Kidney (tissue), 14 donors: ENCODE data around the gene SEMA5A. TPM values are rescaled to one million over a fixed set of nuclear protein-coding genes. Genes with fewer than 3 reads are reported as not detected.

Experiments used
- DNase-seq, 5 donors: peaks; one replicate each; pipeline ENCODE4 v3.0.0-alpha.2; 2013 to 2020
- FAIRE-seq: peaks from 2 replicates; lab custom pipeline; 2012; peaks lifted over from hg19 to GRCh38; lab: Jason Lieb, UNC
- H3K27ac ChIP-seq, 2 donors: one replicate each; pipeline ENCODE4 v1.7.0; 2013; ENCODE audit warnings: low read depth in 2 of 2, low read length in 2 of 2, inconsistent platforms in 1 of 2
- H3K27me3 ChIP-seq: one replicate; pipeline ENCODE4 v1.7.1; 2013; ENCODE audit warnings: low read length, inconsistent platforms; ENCODE audit not compliant: control insufficient read depth, insufficient read depth
- H3K36me3 ChIP-seq, 3 donors: one replicate each; pipeline versions ENCODE4 v1.7.0 to v1.7.1; 2013; ENCODE audit warnings: low read length in 3 of 3, control low read depth in 1 of 3, inconsistent platforms in 1 of 3; ENCODE audit not compliant: insufficient read depth in 3 of 3, control insufficient read depth in 2 of 3
- H3K4me1 ChIP-seq, 3 donors: one replicate each; pipeline versions ENCODE4 v1.7.0 to v1.7.1; 2013; ENCODE audit warnings: low read length in 3 of 3, inconsistent platforms in 1 of 3, low read depth in 1 of 3; ENCODE audit not compliant: control insufficient read depth in 2 of 3, insufficient read depth in 2 of 3
- H3K4me3 ChIP-seq, 3 donors: one replicate each; pipeline versions ENCODE4 v1.7.0 to v1.8.1; 2013; ENCODE audit warnings: low read length in 3 of 3, control low read depth in 1 of 3, inconsistent platforms in 1 of 3
- H3K9ac ChIP-seq, 3 donors: one replicate each; pipeline versions ENCODE4 v1.7.0 to v1.7.1; 2013; ENCODE audit warnings: low read length in 3 of 3, control low read depth in 1 of 3, inconsistent platforms in 1 of 3
- H3K9me3 ChIP-seq, 3 donors: one replicate each; pipeline versions ENCODE4 v1.7.0 to v1.7.1; 2013; ENCODE audit warnings: low read length in 3 of 3, control low read depth in 1 of 3, inconsistent platforms in 1 of 3; ENCODE audit not compliant: control insufficient read depth in 2 of 3, insufficient read depth in 1 of 3
- CTCF ChIP-seq: IDR thresholded peaks from 3 replicates; pipeline ENCODE4 v1.5.1; 2012; ENCODE audit warnings: mild to moderate bottlenecking, moderate library complexity, borderline replicate concordance; ENCODE audit not compliant: insufficient read depth; ENCODE audit errors: extremely low read depth
- intact Hi-C: fragments of 100-400 bp; cut with DNase I; formaldehyde crosslinking; loops from one replicate; pipeline ENCODE4 v1.11.1; 2022
- polyA plus RNA-seq: library from polyadenylated mRNA; stranded (reverse); fragments of 350-450 nt; fragmentation: Illumina TruSeq; extraction: RNeasy Lipid Tissue Mini Kit (QIAGEN cat#74804); gene quantifications from one replicate; pipeline ENCODE4 v1.2.3, GENCODE V29; 2014; ENCODE audit warnings: low read depth, low replicate concordance; ENCODE audit not compliant: insufficient read depth
- total RNA-seq: library from RNA; stranded (reverse); fragmentation: NEBNext Ultra II Directional; extraction: Animal tissue kit (Norgen Biotek cat#: 25700); gene quantifications from one replicate; pipeline ENCODE4 v1.2.1, GENCODE V29; 2021
- donor health status: control.
- donor health status: control.
- donor health status: control.
- donor health status: control.
- donor health status: control.
- donor health status: DM: yes; HTN: yes; CAD: no.
- donor health status: Normal renal cell carcinoma (clear cell type).

The SEMA5A gene
- total and polyA plus RNA-seq, 2 donors from 2014 or later: 7.9 to 23.3 TPM

GRCh38 chr5:9447691-9448090 lies 98.2 kb downstream of the SEMA5A start:
- TF ChIP-seq CTCF: no peak
- DNase-seq: no peak
- intact Hi-C loops: no loop called here

GRCh38 chr5:9445826-9446388 lies 100.0 kb downstream of the SEMA5A start:
- TF ChIP-seq CTCF: no peak
- no peak overlapping the region for H3K9ac ChIP-seq
- DNase-seq (no peak), FAIRE-seq (no peak)
- H3K9me3 ChIP-seq: no peaks in the 10 kb centered on the region
- no peak overlapping the region for H3K27ac ChIP-seq
- H3K36me3 ChIP-seq: no peaks in the 10 kb centered on the region
- intact Hi-C loops: no loop called here
- H3K27me3 ChIP-seq: no peaks in the 10 kb centered on the region
- no peak overlapping the region for H3K4me3 ChIP-seq
- no peaks in the 10 kb centered on the region for H3K4me1 ChIP-seq

More at GRCh38 chr5:9447691-9448090, 98.2 kb downstream of the SEMA5A start:
- Histone ChIP-seq H3K9ac (no peak overlapping the region), H3K4me1 (no peaks in the 10 kb centered on the region), H3K27ac (no peak overlapping the region), H3K36me3 (no peaks in the 10 kb centered on the region), H3K4me3 (no peak overlapping the region), H3K9me3 (no peaks in the 10 kb centered on the region), H3K27me3 (no peaks in the 10 kb centered on the region)
- FAIRE-seq: no peak

GRCh38 chr5:9444346-9444745 lies 101.5 kb downstream of the SEMA5A start:
- no peak for TF ChIP-seq CTCF

GRCh38 chr5:9441610-9442009 lies 104.3 kb downstream of the SEMA5A start:
- Histone ChIP-seq H3K4me1 (no peaks in the 10 kb centered on the region), H3K9me3 (no peaks in the 10 kb centered on the region), H3K27ac (no peak overlapping the region), H3K27me3 (no peaks in the 10 kb centered on the region), H3K4me3 (no peak overlapping the region), H3K36me3 (no peaks in the 10 kb centered on the region), H3K9ac (no peak overlapping the region)
- FAIRE-seq: no peak
- no peak for TF ChIP-seq CTCF
- intact Hi-C loops: no loop called here
- DNase-seq: no peak

More at GRCh38 chr5:9444346-9444745, 101.5 kb downstream of the SEMA5A start:
- DNase-seq (no peak), FAIRE-seq (no peak)
- H3K9ac ChIP-seq: no peak overlapping the region
- H3K27ac ChIP-seq: no peak overlapping the region
- H3K36me3 ChIP-seq: no peaks in the 10 kb centered on the region
- H3K4me3 ChIP-seq: no peak overlapping the region
- intact Hi-C loops: no loop called here
- no peaks in the 10 kb centered on the region for H3K9me3 ChIP-seq
- H3K27me3 ChIP-seq: no peaks in the 10 kb centered on the region
- H3K4me1 ChIP-seq: no peaks in the 10 kb centered on the region
